Measurements from ENCODE around the gene ABI3BP. TPM values are rescaled to one million over a fixed set of nuclear protein-coding genes. Genes with fewer than 3 reads are reported as not detected.

Gene ABI3BP
- total RNA-seq, 1 donor from 2014 or later: 1.1 TPM

DNA sequence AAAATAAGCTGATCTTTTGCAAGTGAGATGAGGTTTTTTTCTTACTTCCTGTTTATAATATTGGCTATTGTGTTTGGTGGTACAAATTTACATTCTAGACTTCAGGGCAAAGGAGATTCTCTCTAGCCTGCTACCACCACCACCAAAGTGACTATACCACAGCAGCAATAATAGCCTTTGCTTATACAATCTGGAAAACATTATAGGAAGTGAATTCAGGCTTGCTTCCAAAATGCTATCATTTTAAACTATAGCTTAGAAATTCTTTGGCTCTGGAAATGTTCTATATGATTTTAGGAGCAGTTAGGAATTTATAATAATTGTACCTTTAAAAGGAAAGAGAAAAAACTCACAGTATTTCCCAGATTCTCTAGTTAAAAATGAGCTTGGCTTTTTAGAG, 189.5 kb downstream of the ABI3BP start:
- Mint-ChIP-seq H3K4me1 (ENCODE audit: low read depth, unreplicated experiment) (peaks cover 5% of the 10 kb centered on the region), H3K27me3 (ENCODE audit: low read depth, unreplicated experiment) (no peaks in the 10 kb centered on the region), H3K36me3 (ENCODE audit: low read depth, unreplicated experiment) (peaks cover 3% of the 10 kb centered on the region), H3K27ac (ENCODE audit: unreplicated experiment) (no peak overlapping the region), H3K4me3 (ENCODE audit: unreplicated experiment) (no peak overlapping the region), H3K9me3 (ENCODE audit: unreplicated experiment) (peaks cover 11% of the 10 kb centered on the region)
- TF ChIP-seq EZH2 (IDR thresholded peaks at IDR 0.05; ENCODE audit: insufficient read depth, low read length): no peak
- TF ChIP-seq, protein P1, sequence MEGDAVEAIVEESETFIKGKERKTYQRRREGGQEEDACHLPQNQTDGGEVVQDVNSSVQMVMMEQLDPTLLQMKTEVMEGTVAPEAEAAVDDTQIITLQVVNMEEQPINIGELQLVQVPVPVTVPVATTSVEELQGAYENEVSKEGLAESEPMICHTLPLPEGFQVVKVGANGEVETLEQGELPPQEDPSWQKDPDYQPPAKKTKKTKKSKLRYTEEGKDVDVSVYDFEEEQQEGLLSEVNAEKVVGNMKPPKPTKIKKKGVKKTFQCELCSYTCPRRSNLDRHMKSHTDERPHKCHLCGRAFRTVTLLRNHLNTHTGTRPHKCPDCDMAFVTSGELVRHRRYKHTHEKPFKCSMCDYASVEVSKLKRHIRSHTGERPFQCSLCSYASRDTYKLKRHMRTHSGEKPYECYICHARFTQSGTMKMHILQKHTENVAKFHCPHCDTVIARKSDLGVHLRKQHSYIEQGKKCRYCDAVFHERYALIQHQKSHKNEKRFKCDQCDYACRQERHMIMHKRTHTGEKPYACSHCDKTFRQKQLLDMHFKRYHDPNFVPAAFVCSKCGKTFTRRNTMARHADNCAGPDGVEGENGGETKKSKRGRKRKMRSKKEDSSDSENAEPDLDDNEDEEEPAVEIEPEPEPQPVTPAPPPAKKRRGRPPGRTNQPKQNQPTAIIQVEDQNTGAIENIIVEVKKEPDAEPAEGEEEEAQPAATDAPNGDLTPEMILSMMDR (IDR thresholded peaks at IDR 0.05; ENCODE audit: insufficient read depth, low read depth, low read length): no peak
- Histone ChIP-seq H3K4me1 (ENCODE audit: insufficient read depth, low read length) (no peaks in the 10 kb centered on the region), H3K4me2 (ENCODE audit: low read length) (no peak overlapping the region), H3K79me2 (ENCODE audit: insufficient read depth, low read length) (no peaks in the 10 kb centered on the region), H2AFZ (ENCODE audit: low read depth, low read length) (no peak overlapping the region), H3K4me3 (ENCODE audit: insufficient read depth, low read depth, low read length) (no peak overlapping the region), H3K27me3 (ENCODE audit: insufficient read depth, low read length) (no peaks in the 10 kb centered on the region), H4K20me1 (ENCODE audit: insufficient read depth, low read length) (no peaks in the 10 kb centered on the region), H3K9me3 (ENCODE audit: insufficient read depth, low read depth, low read length) (peaks cover 4% of the 10 kb centered on the region), H3K9ac (ENCODE audit: low read length) (no peak overlapping the region), H3K36me3 (ENCODE audit: insufficient read depth, low read length) (no peaks in the 10 kb centered on the region), H3K27ac (ENCODE audit: low read depth, low read length) (no peak overlapping the region)
- DNase-seq (ENCODE audit: low read depth) (no peak), FAIRE-seq (no peak)

DNA sequence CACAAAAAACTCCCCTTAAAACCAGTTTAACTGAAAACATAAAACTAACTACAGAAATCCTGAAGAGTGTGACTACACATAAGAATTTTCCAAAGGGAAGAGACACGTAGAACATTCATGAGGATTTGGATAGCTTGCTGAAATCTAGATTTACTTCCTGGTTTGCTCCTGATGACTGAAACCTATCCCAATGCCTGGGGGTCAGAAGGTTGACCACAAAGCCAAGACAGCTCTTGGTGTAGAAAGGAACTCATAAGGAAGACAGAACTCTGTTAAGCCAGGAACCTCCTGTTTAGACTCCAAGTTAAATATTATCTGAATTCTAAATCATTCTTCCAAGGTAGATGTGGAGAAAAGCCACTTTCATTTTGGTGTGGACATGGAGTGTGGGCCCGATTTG, 191.1 kb downstream of the ABI3BP start:
- H3K4me2 ChIP-seq (ENCODE audit: low read length): no peak overlapping the region
- no peak overlapping the region for H3K27ac ChIP-seq (ENCODE audit: low read depth, low read length)
- H3K27me3 Mint-ChIP-seq (ENCODE audit: low read depth, unreplicated experiment): no peaks in the 10 kb centered on the region
- H3K4me1 Mint-ChIP-seq (ENCODE audit: low read depth, unreplicated experiment): peaks cover 5% of the 10 kb centered on the region
- no peaks in the 10 kb centered on the region for H3K79me2 ChIP-seq (ENCODE audit: insufficient read depth, low read length)
- no peaks in the 10 kb centered on the region for H3K27me3 ChIP-seq (ENCODE audit: insufficient read depth, low read length)
- TF ChIP-seq EZH2 (IDR thresholded peaks at IDR 0.05; ENCODE audit: insufficient read depth, low read length): no peak
- TF ChIP-seq, protein P1 (IDR thresholded peaks at IDR 0.05; ENCODE audit: insufficient read depth, low read depth, low read length): no peak
- H3K4me1 ChIP-seq (ENCODE audit: insufficient read depth, low read length): no peaks in the 10 kb centered on the region
- no peak overlapping the region for H2AFZ ChIP-seq (ENCODE audit: low read depth, low read length)
- H3K9ac ChIP-seq (ENCODE audit: low read length): no peak overlapping the region
- no peaks in the 10 kb centered on the region for H4K20me1 ChIP-seq (ENCODE audit: insufficient read depth, low read length)
- peaks cover 4% of the 10 kb centered on the region for H3K9me3 ChIP-seq (ENCODE audit: insufficient read depth, low read depth, low read length)
- H3K4me3 ChIP-seq (ENCODE audit: insufficient read depth, low read depth, low read length): no peak overlapping the region
- peaks cover 3% of the 10 kb centered on the region for H3K36me3 Mint-ChIP-seq (ENCODE audit: low read depth, unreplicated experiment)
- peaks cover 11% of the 10 kb centered on the region for H3K9me3 Mint-ChIP-seq (ENCODE audit: unreplicated experiment)
- H3K27ac Mint-ChIP-seq (ENCODE audit: unreplicated experiment): peak overlapping the region; percentile 6
- no peak for DNase-seq (ENCODE audit: low read depth)
- H3K4me3 Mint-ChIP-seq (ENCODE audit: unreplicated experiment): no peak overlapping the region
- FAIRE-seq: no peak
- H3K36me3 ChIP-seq (ENCODE audit: insufficient read depth, low read length): no peaks in the 10 kb centered on the region

DNA sequence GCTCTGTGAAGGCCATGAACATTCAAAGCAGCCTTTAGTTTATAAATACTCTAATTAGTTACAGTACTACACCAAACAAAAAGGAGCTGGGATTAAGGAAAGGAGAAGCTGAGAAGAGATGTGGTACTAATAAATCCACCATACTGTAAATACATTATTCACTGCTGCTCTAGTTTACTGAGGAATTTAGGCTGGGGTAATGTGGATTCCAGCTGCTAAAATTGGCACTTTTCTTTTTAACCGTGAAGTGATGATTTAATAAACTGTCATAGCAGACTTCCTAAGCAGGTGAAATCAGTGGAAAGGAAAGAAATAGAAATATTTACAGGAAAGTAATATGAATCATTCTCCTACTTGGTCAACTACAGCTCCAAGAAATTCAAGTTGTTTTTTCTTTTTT, 195.2 kb downstream of the ABI3BP start:
- Histone ChIP-seq H3K9ac (ENCODE audit: low read length) (no peak overlapping the region), H3K9me3 (ENCODE audit: insufficient read depth, low read depth, low read length) (no peaks in the 10 kb centered on the region), H3K79me2 (ENCODE audit: insufficient read depth, low read length) (no peaks in the 10 kb centered on the region), H3K4me3 (ENCODE audit: insufficient read depth, low read depth, low read length) (no peak overlapping the region), H3K27me3 (ENCODE audit: insufficient read depth, low read length) (no peaks in the 10 kb centered on the region), H3K4me1 (ENCODE audit: insufficient read depth, low read length) (no peaks in the 10 kb centered on the region), H3K27ac (ENCODE audit: low read depth, low read length) (no peak overlapping the region), H2AFZ (ENCODE audit: low read depth, low read length) (no peak overlapping the region), H3K4me2 (ENCODE audit: low read length) (no peak overlapping the region), H4K20me1 (ENCODE audit: insufficient read depth, low read length) (no peaks in the 10 kb centered on the region), H3K36me3 (ENCODE audit: insufficient read depth, low read length) (no peaks in the 10 kb centered on the region)
- Mint-ChIP-seq H3K9me3 (ENCODE audit: unreplicated experiment) (no peaks in the 10 kb centered on the region), H3K27ac (ENCODE audit: unreplicated experiment) (no peak overlapping the region), H3K27me3 (ENCODE audit: low read depth, unreplicated experiment) (no peaks in the 10 kb centered on the region), H3K36me3 (ENCODE audit: low read depth, unreplicated experiment) (no peaks in the 10 kb centered on the region), H3K4me3 (ENCODE audit: unreplicated experiment) (no peak overlapping the region), H3K4me1 (ENCODE audit: low read depth, unreplicated experiment) (peaks cover 5% of the 10 kb centered on the region)
- TF ChIP-seq EZH2 (IDR thresholded peaks at IDR 0.05; ENCODE audit: insufficient read depth, low read length): no peak
- TF ChIP-seq, protein P1 (IDR thresholded peaks at IDR 0.05; ENCODE audit: insufficient read depth, low read depth, low read length): no peak
- peak; percentile 30 for DNase-seq (ENCODE audit: low read depth)
- no peak for FAIRE-seq

Measured in astrocyte (in vitro differentiated cells and primary cell).